GM23248 (cell line): ENCODE data around the gene GPR176. TPM values are rescaled to one million over a fixed set of nuclear protein-coding genes. Genes with fewer than 3 reads are reported as not detected.

Source experiments
- DNase-seq: peaks from one replicate; pipeline ENCODE4 v3.0.0-alpha.2; 2015
- H2AFZ ChIP-seq: fragments of 200-600 bp; sonication (generic); 2 replicates; pipeline ENCODE4 v1.6.1; 2016; ENCODE audit warnings: antibody characterized with exemption
- H3F3A ChIP-seq: fragments of 200-600 bp; sonication (generic); 2 replicates; pipeline ENCODE4 v1.6.1; 2016; ENCODE audit warnings: mild to moderate bottlenecking, antibody characterized with exemption, mixed run types; ENCODE audit not compliant: insufficient read depth
- H3K27ac ChIP-seq: fragments of 200-600 bp; sonication (generic); 2 replicates; pipeline ENCODE4 v1.5.1; 2016; ENCODE audit warnings: mild to moderate bottlenecking
- H3K27me3 ChIP-seq: fragments of 200-600 bp; sonication (generic); replicated peaks from 2 replicates; pipeline ENCODE4 v1.6.1; 2016; ENCODE audit warnings: mild to moderate bottlenecking; ENCODE audit not compliant: insufficient read depth
- H3K36me3 ChIP-seq: fragments of 200-600 bp; sonication (generic); 2 replicates; pipeline ENCODE4 v1.6.1; 2016; ENCODE audit warnings: low read depth, mild to moderate bottlenecking
- H3K4me1 ChIP-seq: fragments of 200-600 bp; sonication (generic); 2 replicates; pipeline ENCODE4 v1.6.1; 2016; ENCODE audit warnings: mild to moderate bottlenecking; ENCODE audit not compliant: insufficient read depth
- H3K4me2 ChIP-seq: fragments of 200-600 bp; sonication (generic); one replicate; pipeline ENCODE4 v1.6.1; 2016; ENCODE audit warnings: mild to moderate bottlenecking; ENCODE audit not compliant: unreplicated experiment
- H3K4me3 ChIP-seq: fragments of 200-600 bp; sonication (generic); 2 replicates; pipeline ENCODE4 v1.5.1; 2016; ENCODE audit warnings: mild to moderate bottlenecking
- H3K79me2 ChIP-seq: fragments of 200-600 bp; sonication (generic); 2 replicates; pipeline ENCODE4 v1.6.1; 2016; ENCODE audit warnings: mild to moderate bottlenecking; ENCODE audit not compliant: insufficient read depth
- H3K9ac ChIP-seq: fragments of 200-600 bp; sonication (generic); 2 replicates; pipeline ENCODE4 v1.6.1; 2016; ENCODE audit warnings: mild to moderate bottlenecking
- H3K9me2 ChIP-seq: fragments of 200-600 bp; sonication (generic); 2 replicates; pipeline ENCODE4 v1.6.1; 2016; ENCODE audit warnings: mixed run types, mild to moderate bottlenecking, moderate library complexity; ENCODE audit not compliant: insufficient read depth
- H3K9me3 ChIP-seq: fragments of 200-600 bp; sonication (generic); one replicate; pipeline ENCODE4 v1.6.1; 2017; ENCODE audit warnings: low read depth
- H4K20me1 ChIP-seq: fragments of 200-600 bp; sonication (generic); 2 replicates; pipeline ENCODE4 v1.6.0; 2016; ENCODE audit not compliant: insufficient read depth
- EZH2 ChIP-seq: fragments of 200-600 bp; sonication (generic); IDR thresholded peaks from 2 replicates; pipeline ENCODE4 v1.6.1; 2018; ENCODE audit warnings: antibody characterized with exemption, mild to moderate bottlenecking; ENCODE audit not compliant: insufficient read depth, poor library complexity, severe bottlenecking
- EZH2phosphoT487 ChIP-seq: fragments of 200-600 bp; sonication (generic); IDR thresholded peaks from 2 replicates; pipeline ENCODE4 v1.6.1; 2018; ENCODE audit warnings: antibody characterized with exemption, moderate library complexity, mild to moderate bottlenecking, low read depth; ENCODE audit not compliant: insufficient read depth
- WGBS, 2 experiments: methylation state at CpG; one replicate each; pipeline ENCODE4 v1.1.6; 2015 to 2017; ENCODE audit warnings: low lambda C conversion rate in 2 of 2, low coverage in 1 of 2; ENCODE audit errors: missing lambda C conversion rate in 2 of 2; 5-methylcytosine and 5-hydroxymethylcytosine counted together
- in situ Hi-C: fragments of 300-500 bp; cut with MboI; formaldehyde crosslinking; loops from 2 replicates; pipeline ENCODE4 v1.15.0; 2020
- polyA plus RNA-seq: library from polyadenylated mRNA; unstranded; fragments of >200 nt; fragmentation: Nextera tagmentation; extraction: Ambion mirVana; gene quantifications from 2 replicates; pipeline ENCODE4 v1.2.1, GENCODE V29; 2016
- total RNA-seq: library from RNA; depleted of rRNA; stranded (reverse); fragments of >200 nt; shearing (Covaris generic); gene quantifications from 2 replicates; pipeline ENCODE4 v1.2.3, GENCODE V29; 2014

Gene GPR176
- total and polyA plus RNA-seq, 2 experiments from 2014 or later, result 161 to 254 TPM

DNA sequence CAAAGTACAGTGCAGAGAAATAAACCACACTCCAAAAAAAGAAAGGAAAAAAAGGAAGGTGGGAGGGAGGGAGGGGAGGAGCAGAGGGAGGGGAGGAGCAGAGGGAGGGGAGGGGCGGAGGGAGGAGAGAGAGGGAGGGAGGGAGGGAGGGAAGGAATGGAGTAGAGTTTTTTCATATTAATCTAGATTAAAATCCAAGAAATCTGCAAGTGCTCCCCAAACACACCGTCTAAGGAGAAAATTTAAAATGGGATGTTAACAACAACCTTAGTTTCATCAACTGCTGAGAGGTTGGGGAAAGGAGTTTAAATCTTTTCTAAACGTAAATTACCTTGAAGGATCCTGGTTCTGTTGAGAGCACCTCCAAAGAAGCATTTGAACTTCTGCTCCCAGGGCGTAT, 144.0 kb downstream of the GPR176 start:
- in situ Hi-C loops, result no loop called here
- no peak for DNase-seq
- no peak overlapping the region for H2AFZ ChIP-seq
- H3K9me2 ChIP-seq, result no peaks in the 10 kb centered on the region
- H3K27me3 ChIP-seq, result no peaks in the 10 kb centered on the region
- no peaks in the 10 kb centered on the region for H4K20me1 ChIP-seq
- 74 to 86% methylated on average over 4 of the region's 4 CpGs for WGBS, 2 experiments
- H3K4me1 ChIP-seq, result peaks cover 11% of the 10 kb centered on the region
- no peaks in the 10 kb centered on the region for H3K79me2 ChIP-seq
- peaks cover 10% of the 10 kb centered on the region for H3F3A ChIP-seq
- H3K9me3 ChIP-seq, result no peaks in the 10 kb centered on the region
- H3K36me3 ChIP-seq, result no peaks in the 10 kb centered on the region
- no peak overlapping the region for H3K4me2 ChIP-seq
- no peak overlapping the region for H3K4me3 ChIP-seq
- TF ChIP-seq EZH2 (no peak), EZH2phosphoT487 (no peak)
- H3K27ac ChIP-seq, result no peak overlapping the region
- H3K9ac ChIP-seq, result no peak overlapping the region

DNA sequence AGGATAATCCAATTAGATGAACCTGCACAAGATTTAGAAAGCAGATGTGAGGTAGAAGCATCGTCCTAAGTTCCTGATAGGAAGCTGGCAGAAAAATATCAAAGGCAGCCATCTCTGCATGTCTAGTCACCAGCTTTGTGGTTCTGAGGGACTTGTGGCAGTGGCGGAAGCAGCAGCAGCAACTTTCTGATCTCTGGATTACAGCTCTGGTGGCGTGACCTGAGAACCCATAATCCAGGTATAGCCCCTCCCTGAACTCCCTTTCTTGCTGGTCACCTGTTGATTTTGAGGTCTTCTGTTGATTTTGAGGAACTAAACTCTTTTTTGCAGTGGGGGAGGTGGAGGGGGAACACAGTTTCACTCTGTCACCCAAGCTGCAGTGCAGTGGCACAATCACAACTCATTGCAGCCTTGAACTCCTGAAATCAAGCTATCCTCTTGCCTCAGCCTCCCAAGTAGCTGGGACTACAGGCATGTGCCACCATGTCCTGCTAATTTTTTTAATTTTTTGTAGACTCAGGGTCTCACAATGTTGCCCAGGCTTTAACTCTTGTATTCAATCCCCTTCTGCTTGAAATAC, 145.3 kb downstream of the GPR176 start:
- Histone ChIP-seq H3K4me3 (no peak overlapping the region), H3K4me2 (no peak overlapping the region), H3F3A (peaks cover 17% of the 10 kb centered on the region), H4K20me1 (no peaks in the 10 kb centered on the region), H3K4me1 (peaks cover 15% of the 10 kb centered on the region), H2AFZ (no peak overlapping the region), H3K27me3 (no peaks in the 10 kb centered on the region), H3K27ac (no peak overlapping the region), H3K9me2 (no peaks in the 10 kb centered on the region), H3K79me2 (no peaks in the 10 kb centered on the region), H3K9ac (no peak overlapping the region), H3K36me3 (no peaks in the 10 kb centered on the region), H3K9me3 (no peaks in the 10 kb centered on the region)
- in situ Hi-C loops, result no loop called here
- no peak for DNase-seq
- no peak for TF ChIP-seq EZH2
- TF ChIP-seq EZH2phosphoT487, result no peak
- 91 to 93% methylated on average over 3 of the region's 3 CpGs for WGBS, 2 experiments

DNA sequence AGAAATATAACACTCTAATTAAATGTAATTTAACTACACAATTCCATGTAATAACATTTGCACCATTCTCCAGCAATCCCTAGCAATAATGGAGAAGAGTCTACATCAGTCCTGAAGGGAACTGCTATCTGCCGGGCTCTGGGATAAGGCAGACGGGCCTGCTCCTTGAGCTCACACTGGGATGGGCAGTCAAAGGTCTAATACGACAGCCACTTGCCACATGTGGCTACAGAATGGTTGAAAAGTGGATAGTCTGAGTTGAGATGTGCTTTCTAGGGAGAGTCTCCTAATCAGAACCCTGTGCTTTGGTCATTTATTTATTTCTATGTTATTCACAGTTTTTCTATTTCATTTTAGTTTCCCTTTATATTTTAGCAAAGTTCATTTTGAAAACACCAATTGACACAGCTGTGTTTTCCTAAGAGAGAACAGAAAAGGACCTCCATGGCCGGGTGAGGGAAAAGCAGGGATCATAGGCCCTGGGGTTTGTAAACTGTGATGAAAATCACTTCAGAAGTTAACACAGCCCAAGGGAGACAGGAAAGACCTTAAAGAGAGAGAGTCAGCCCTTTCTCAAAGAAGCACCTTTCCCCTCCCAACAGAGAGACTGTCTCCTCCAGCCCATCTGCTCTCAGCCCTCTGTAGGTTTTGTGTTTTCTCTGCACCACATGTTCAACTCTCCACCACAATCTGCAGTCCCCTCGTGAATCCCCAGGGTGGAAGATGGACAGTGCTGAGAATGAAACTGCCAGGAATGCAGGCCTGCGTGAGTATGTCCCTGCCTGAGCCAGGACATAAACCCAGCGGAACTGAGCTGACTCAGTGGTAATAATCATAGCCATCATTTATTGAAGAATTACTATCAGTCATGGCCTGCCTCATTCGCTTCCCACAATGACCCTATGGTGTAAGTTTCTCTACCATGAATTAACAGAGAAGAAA, 149.0 kb downstream of the GPR176 start:
- H3F3A ChIP-seq, result peaks cover 17% of the 10 kb centered on the region
- H3K27me3 ChIP-seq, result no peaks in the 10 kb centered on the region
- peaks cover 15% of the 10 kb centered on the region for H3K4me1 ChIP-seq
- WGBS, 2 experiments, result 37% methylated on average over 8 of the region's 8 CpGs
- H3K4me2 ChIP-seq, result peak overlapping the region; percentile 91
- peak; percentile 93 for DNase-seq
- peak overlapping the region; percentile 77 for H3K9ac ChIP-seq
- no peaks in the 10 kb centered on the region for H3K36me3 ChIP-seq
- H3K9me3 ChIP-seq, result no peaks in the 10 kb centered on the region
- no peaks in the 10 kb centered on the region for H4K20me1 ChIP-seq
- H3K4me3 ChIP-seq, result peak overlapping the region; percentile 64
- H3K27ac ChIP-seq, result peak overlapping the region; percentile 91
- in situ Hi-C loops, result no loop called here
- no peaks in the 10 kb centered on the region for H3K79me2 ChIP-seq
- TF ChIP-seq EZH2 (no peak), EZH2phosphoT487 (no peak)
- peak overlapping the region; percentile 89 for H2AFZ ChIP-seq
- no peaks in the 10 kb centered on the region for H3K9me2 ChIP-seq

DNA sequence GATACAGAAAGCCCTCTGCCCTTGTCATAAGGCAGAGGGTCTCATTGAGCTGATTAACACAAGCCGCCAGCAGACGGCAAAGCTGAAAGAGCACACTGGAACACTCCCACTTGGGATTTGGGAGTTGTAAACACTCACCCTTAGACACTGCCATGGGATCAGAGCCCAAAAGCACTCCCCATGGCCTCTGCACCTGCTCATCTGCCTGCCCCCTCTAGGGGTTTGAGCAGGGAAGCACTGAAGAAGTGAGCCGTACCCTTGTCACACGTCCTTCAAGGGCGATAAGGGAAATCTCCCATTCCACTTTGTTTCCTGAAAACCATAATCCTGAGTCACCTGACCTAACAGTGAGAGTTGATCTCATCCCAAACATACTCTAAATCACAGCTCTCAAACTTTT, 152.1 kb downstream of the GPR176 start:
- H3K9me3 ChIP-seq, result no peaks in the 10 kb centered on the region
- TF ChIP-seq EZH2 (no peak), EZH2phosphoT487 (no peak)
- no peak overlapping the region for H2AFZ ChIP-seq
- no peaks in the 10 kb centered on the region for H3K79me2 ChIP-seq
- peaks cover 15% of the 10 kb centered on the region for H3K4me1 ChIP-seq
- peaks cover 17% of the 10 kb centered on the region for H3F3A ChIP-seq
- H4K20me1 ChIP-seq, result no peaks in the 10 kb centered on the region
- H3K27me3 ChIP-seq, result no peaks in the 10 kb centered on the region
- no peak overlapping the region for H3K9ac ChIP-seq
- H3K4me2 ChIP-seq, result no peak overlapping the region
- H3K9me2 ChIP-seq, result no peaks in the 10 kb centered on the region
- no peak overlapping the region for H3K27ac ChIP-seq
- H3K36me3 ChIP-seq, result no peaks in the 10 kb centered on the region
- in situ Hi-C loops, result loop anchor here (10.0 kb wide), 2 partner anchors 83 to 163 kb away; no protein-coding TSS in a partner anchor
- DNase-seq, result no peak
- 95% methylated on average over 5 of the region's 5 CpGs for WGBS, 2 experiments
- H3K4me3 ChIP-seq, result no peak overlapping the region
